Stimulated activated CD4-positive, alpha-beta T cell treated with anti-CD3 and anti-CD28 coated beads, Interleukin-4, amount 100 ng/mL, for 48 hours (primary cell): Measurements from ENCODE around the gene DBNL.

ENCODE experiments used
- DNase-seq, 2 donors: peaks; one replicate each; pipeline ENCODE4 v3.0.0-alpha.2; 2020; ENCODE audit warnings: low read depth in 2 of 2

DBNL gene

GRCh38 chr7:44098092-44099068, 53.9 kb downstream of the DBNL start:
- no peak for DNase-seq

DNA sequence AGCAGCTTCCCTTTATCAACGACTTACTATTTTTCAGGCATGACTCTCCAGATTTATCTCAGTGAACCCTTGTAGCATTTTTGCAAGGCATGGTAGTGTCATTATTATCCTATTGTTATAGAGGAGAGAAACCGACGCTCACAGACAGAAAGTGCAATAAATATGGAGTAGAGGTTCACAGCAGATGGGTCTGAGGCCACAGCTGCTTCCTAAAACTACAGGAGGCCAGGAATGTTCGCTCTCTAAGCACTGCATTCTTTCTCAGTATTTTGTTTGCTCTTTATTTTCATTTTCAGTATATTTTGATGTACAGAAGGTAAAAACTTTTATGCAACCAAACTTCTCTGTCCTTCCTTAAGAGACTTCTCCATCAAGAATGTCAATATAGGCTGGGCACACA, 55.2 kb downstream of the DBNL start:
- no peak for DNase-seq

DNA sequence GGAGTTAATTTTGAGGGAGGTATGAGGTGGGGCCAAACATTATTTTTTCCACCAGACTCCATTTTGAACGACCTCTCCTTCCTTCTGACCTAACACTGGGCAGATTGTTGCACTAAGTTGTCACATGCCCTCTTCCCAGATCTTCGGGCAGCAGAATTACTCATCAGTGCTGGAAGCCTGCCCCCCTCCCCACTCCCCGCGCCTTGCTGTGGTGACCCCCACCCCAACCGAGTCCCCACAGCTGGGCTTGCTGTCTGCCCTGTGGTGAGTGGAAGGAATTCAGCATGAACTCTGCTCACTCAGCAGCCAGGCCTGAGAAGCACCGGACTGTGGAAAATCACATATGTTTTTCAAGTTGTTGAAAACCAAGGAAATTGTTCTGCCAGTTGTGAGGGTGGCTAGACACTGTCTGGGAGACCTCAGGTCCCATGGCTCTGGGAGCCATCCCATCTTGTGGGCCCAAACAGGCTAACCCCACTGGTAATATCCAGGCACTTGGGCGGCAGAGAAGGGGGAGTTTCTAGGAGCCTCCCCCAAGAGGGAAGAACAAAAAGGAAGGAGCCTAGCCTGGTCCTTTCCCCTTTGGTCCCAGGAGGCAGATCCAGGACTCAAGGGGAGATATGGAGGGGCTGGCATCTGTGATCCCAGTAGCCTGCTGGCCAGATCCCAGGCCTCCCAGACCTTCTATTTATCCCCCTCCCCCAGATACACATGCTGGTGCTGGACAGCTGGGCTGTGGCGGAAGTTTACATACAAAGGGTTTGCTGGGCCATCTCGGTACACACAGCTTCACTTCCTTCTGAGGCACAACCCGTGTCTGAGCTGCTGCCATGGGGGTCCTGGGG, 56.2 kb downstream of the DBNL start:
- DNase-seq = no peak

GRCh38 chr7:44101303-44101965, 56.9 kb downstream of the DBNL start:
- no peak for DNase-seq

- no peak for DNase-seq
These were observed 57.7 kb downstream of the DBNL start for GRCh38 chr7:44101966-44102845.

GRCh38 chr7:44102846-44103565, 58.5 kb downstream of the DBNL start:
- DNase-seq = no peak

- DNase-seq = no peak
These were observed 59.0 kb downstream of the DBNL start for GRCh38 chr7:44103566-44103922.

DNA sequence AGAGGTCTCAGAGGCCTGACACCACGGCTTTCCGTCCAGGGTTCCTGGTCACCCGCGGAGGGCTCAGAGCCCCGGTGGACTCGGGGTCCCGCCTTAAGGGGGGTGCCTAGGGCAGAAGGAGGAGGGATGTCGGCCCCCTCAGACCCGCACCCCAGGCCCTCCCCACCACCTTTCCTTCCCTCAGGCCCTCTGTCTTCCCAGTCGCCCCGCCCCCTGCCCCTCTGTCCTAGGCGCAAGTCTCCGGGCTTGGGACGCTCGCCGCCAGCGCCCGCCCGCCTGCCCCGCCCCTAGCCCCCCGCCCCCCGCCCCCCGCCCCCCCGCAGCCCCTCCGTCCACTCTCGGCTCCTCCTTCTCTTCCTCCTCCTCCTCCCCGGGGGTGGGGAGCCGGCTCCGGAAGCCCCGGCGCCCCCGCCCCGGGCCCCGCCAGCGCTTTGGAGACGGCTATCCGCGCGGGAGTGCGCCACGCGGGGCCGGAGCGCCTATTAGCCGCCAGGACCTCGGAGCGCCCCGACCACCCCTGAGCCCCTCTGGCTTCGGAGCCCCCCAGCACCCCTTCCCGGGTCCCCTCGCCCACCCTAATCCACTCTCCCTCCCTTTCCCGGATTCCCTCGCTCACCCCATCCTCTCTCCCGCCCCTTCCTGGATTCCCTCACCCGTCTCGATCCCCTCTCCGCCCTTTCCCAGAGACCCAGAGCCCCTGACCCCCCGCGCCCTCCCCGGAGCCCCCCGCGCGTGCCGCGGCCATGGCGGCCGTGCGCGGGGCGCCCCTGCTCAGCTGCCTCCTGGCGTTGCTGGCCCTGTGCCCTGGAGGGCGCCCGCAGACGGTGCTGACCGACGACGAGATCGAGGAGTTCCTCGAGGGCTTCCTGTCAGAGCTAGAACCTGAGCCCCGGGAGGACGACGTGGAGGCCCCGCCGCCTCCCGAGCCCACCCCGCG, 59.7 kb downstream of the DBNL start, which contains the start of gene AEBP1:
AEBP1 (plus strand) TSS at position 423 of the 937 bp plus-strand sequence; CDS start at position 744, 321 bp downstream.
- no peak for DNase-seq

GRCh38 chr7:44104860-44105771, 60.6 kb downstream of the DBNL start:
- DNase-seq = no peak

DNA sequence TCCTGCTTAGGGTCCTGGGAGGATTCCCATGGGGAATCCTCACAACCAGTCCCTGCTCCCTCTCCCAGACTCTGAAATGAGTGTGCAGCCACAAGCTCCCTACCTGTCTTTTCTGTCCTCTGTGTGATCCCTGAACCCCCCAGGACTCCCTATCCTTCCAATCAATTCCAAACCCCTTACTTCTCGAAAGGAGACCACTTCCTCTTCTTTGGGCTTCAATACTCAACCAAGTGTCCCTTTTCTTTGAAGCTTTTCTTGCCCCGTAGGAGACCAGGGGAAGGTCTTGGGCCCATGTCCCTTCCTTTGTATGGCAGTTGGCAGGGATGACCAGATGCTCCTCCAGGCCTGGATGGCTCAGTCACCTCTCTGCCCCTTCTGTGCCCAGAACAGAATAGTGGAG, 61.3 kb downstream of the DBNL start:
- DNase-seq = no peak

- DNase-seq = no peak
These were observed 62.0 kb downstream of the DBNL start for GRCh38 chr7:44106311-44107065.

GRCh38 chr7:44107116-44107960, 62.8 kb downstream of the DBNL start:
- no peak for DNase-seq

- no peak for DNase-seq
These were observed 63.7 kb downstream of the DBNL start for GRCh38 chr7:44107961-44108767.

DNA sequence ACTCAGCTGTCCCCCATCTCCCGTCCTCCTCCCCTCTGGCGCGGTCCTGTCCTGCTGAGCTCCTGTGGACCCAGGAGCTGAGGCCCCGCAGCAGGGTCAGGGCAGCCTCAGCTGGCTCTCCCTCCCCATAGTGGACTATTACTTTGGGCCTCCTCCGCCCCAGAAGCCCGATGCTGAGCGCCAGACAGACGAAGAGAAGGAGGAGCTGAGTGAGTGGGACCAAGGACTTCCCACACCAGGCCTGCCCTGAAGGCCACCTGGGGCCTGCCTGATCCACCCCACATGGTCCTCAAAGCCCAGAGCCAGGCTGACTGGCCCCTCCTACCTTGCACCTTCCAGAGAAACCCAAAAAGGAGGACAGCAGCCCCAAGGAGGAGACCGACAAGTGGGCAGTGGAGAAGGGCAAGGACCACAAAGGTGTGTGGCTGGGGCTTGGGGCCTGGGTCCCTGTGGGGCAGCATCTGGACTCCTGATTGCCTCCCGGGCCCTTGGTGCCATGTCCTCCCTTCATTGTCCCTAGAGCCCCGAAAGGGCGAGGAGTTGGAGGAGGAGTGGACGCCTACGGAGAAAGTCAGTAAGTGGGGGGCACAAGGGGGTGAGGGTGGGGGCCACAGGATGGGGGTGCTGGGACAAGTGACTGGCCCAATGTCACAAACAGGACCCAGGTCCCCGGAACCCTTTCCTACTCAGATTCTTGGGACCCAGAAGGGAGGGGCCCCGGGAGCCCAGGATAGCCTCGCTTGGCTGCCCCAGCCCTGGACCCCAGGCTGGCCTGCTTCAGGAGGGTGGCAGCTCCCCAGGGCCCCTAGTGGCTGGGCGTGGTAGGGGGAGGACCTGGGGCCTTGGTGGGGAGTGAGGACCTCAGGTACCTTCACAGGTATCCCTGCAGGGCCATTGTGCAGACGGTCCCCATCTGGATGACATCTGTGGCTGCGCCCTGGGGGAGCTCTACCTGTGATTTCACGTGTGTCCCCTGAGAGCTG, 64.6 kb downstream of the DBNL start:
- no peak for DNase-seq
